Activated CD4-positive, alpha-beta T cell treated with anti-CD3 and anti-CD28 coated beads, Interleukin-2, amount 50 U/mL, for 48 hours (primary cell): ENCODE measurements around the gene TCEANC2.

Source experiments
- DNase-seq, 2 experiments: peaks; one replicate each; pipeline ENCODE4 v3.0.0-alpha.2; 2020

TCEANC2 gene

GRCh38 chr1:54117815-54118563 lies 64.6 kb downstream of the TCEANC2 start:
- no peak for DNase-seq

- DNase-seq = no peak
Measured at GRCh38 chr1:54118704-54119103, 65.3 kb downstream of the TCEANC2 start.

- DNase-seq = no peak
Measured at GRCh38 chr1:54120018-54120697, 66.8 kb downstream of the TCEANC2 start.

- no peak for DNase-seq
Measured at GRCh38 chr1:54120698-54121481, 67.5 kb downstream of the TCEANC2 start.

GRCh38 chr1:54121482-54122134 lies 68.2 kb downstream of the TCEANC2 start:
- peak; percentile 71 to 76 for DNase-seq

- no peak for DNase-seq
Measured at GRCh38 chr1:54122135-54122751, 68.8 kb downstream of the TCEANC2 start.

- no peak for DNase-seq
Measured at GRCh38 chr1:54122992-54123391, 69.6 kb downstream of the TCEANC2 start.

- DNase-seq = no peak
Measured at GRCh38 chr1:54124472-54124871, 71.1 kb downstream of the TCEANC2 start.

GRCh38 chr1:54124906-54125305 lies 71.5 kb downstream of the TCEANC2 start:
- DNase-seq = no peak

- DNase-seq = no peak
Measured at GRCh38 chr1:54125386-54126070, 72.1 kb downstream of the TCEANC2 start.

GRCh38 chr1:54126271-54126815 lies 72.9 kb downstream of the TCEANC2 start:
- DNase-seq = no peak

- no peak for DNase-seq
Measured at GRCh38 chr1:54127594-54128300, 74.3 kb downstream of the TCEANC2 start.

- no peak for DNase-seq
Measured at GRCh38 chr1:54129858-54130257, 76.5 kb downstream of the TCEANC2 start.

GRCh38 chr1:54131419-54131818 lies 78.0 kb downstream of the TCEANC2 start:
- no peak for DNase-seq

GRCh38 chr1:54132495-54132894 lies 79.1 kb downstream of the TCEANC2 start:
- DNase-seq = no peak

- no peak for DNase-seq
Measured at GRCh38 chr1:54134295-54134694, 80.9 kb downstream of the TCEANC2 start.

GRCh38 chr1:54135436-54136120 lies 82.2 kb downstream of the TCEANC2 start:
- no peak for DNase-seq

- no peak for DNase-seq
Measured at GRCh38 chr1:54136269-54136896, 83.0 kb downstream of the TCEANC2 start.

- no peak for DNase-seq
Measured at GRCh38 chr1:54136963-54137533, 83.6 kb downstream of the TCEANC2 start.
